Kidney (tissue), 14 donors: ENCODE measurements around the gene FSHR. TPM values are rescaled to one million over a fixed set of nuclear protein-coding genes. Genes with fewer than 3 reads are reported as not detected.
A peak's percentile ranks its signal among the peaks of the same experiment; 100 is the strongest.

Source experiments
- DNase-seq, 5 donors: peaks; one replicate each; pipeline ENCODE4 v3.0.0-alpha.2; 2013 to 2020
- FAIRE-seq: peaks from 2 replicates; lab custom pipeline; 2012; peaks lifted over from hg19 to GRCh38; lab: Jason Lieb, UNC
- H3K27ac ChIP-seq, 2 donors: one replicate each; pipeline ENCODE4 v1.7.0; 2013; ENCODE audit warnings: low read depth in 2 of 2, low read length in 2 of 2, inconsistent platforms in 1 of 2
- H3K27me3 ChIP-seq: one replicate; pipeline ENCODE4 v1.7.1; 2013; ENCODE audit warnings: low read length, inconsistent platforms; ENCODE audit not compliant: control insufficient read depth, insufficient read depth
- H3K36me3 ChIP-seq, 3 donors: one replicate each; pipeline versions ENCODE4 v1.7.0 to v1.7.1; 2013; ENCODE audit warnings: low read length in 3 of 3, control low read depth in 1 of 3, inconsistent platforms in 1 of 3; ENCODE audit not compliant: insufficient read depth in 3 of 3, control insufficient read depth in 2 of 3
- H3K4me1 ChIP-seq, 3 donors: one replicate each; pipeline versions ENCODE4 v1.7.0 to v1.7.1; 2013; ENCODE audit warnings: low read length in 3 of 3, inconsistent platforms in 1 of 3, low read depth in 1 of 3; ENCODE audit not compliant: control insufficient read depth in 2 of 3, insufficient read depth in 2 of 3
- H3K4me3 ChIP-seq, 3 donors: one replicate each; pipeline versions ENCODE4 v1.7.0 to v1.8.1; 2013; ENCODE audit warnings: low read length in 3 of 3, control low read depth in 1 of 3, inconsistent platforms in 1 of 3
- H3K9ac ChIP-seq, 3 donors: one replicate each; pipeline versions ENCODE4 v1.7.0 to v1.7.1; 2013; ENCODE audit warnings: low read length in 3 of 3, control low read depth in 1 of 3, inconsistent platforms in 1 of 3
- H3K9me3 ChIP-seq, 3 donors: one replicate each; pipeline versions ENCODE4 v1.7.0 to v1.7.1; 2013; ENCODE audit warnings: low read length in 3 of 3, control low read depth in 1 of 3, inconsistent platforms in 1 of 3; ENCODE audit not compliant: control insufficient read depth in 2 of 3, insufficient read depth in 1 of 3
- intact Hi-C: fragments of 100-400 bp; cut with DNase I; formaldehyde crosslinking; loops from one replicate; pipeline ENCODE4 v1.11.1; 2022
- polyA plus RNA-seq: library from polyadenylated mRNA; stranded (reverse); fragments of 350-450 nt; fragmentation: Illumina TruSeq; extraction: RNeasy Lipid Tissue Mini Kit (QIAGEN cat#74804); gene quantifications from one replicate; pipeline ENCODE4 v1.2.3, GENCODE V29; 2014; ENCODE audit warnings: low read depth, low replicate concordance; ENCODE audit not compliant: insufficient read depth
- total RNA-seq: library from RNA; stranded (reverse); fragmentation: NEBNext Ultra II Directional; extraction: Animal tissue kit (Norgen Biotek cat#: 25700); gene quantifications from one replicate; pipeline ENCODE4 v1.2.1, GENCODE V29; 2021
- TF ChIP-seq, protein P1 (sequence below): IDR thresholded peaks from 3 replicates; pipeline ENCODE4 v1.5.1; 2012; ENCODE audit warnings: mild to moderate bottlenecking, moderate library complexity, borderline replicate concordance; ENCODE audit not compliant: insufficient read depth; ENCODE audit errors: extremely low read depth
- donor health status: control.
- donor health status: control.
- donor health status: control.
- donor health status: control.
- donor health status: control.
- donor health status: DM: yes; HTN: yes; CAD: no.
- donor health status: Normal renal cell carcinoma (clear cell type).

The FSHR gene
- total and polyA plus RNA-seq, 2 donors from 2014 or later = 0.54 TPM; not detected in 1

GRCh38 chr2:48991415-48992131 lies 162.7 kb downstream of the FSHR start:
- Histone ChIP-seq H3K4me3 (no peak overlapping the region), H3K27ac (no peak overlapping the region), H3K4me1 (no peaks in the 10 kb centered on the region), H3K36me3 (no peaks in the 10 kb centered on the region), H3K9ac (no peak overlapping the region), H3K9me3 (no peaks in the 10 kb centered on the region), H3K27me3 (no peaks in the 10 kb centered on the region)
- TF ChIP-seq, protein P1, sequence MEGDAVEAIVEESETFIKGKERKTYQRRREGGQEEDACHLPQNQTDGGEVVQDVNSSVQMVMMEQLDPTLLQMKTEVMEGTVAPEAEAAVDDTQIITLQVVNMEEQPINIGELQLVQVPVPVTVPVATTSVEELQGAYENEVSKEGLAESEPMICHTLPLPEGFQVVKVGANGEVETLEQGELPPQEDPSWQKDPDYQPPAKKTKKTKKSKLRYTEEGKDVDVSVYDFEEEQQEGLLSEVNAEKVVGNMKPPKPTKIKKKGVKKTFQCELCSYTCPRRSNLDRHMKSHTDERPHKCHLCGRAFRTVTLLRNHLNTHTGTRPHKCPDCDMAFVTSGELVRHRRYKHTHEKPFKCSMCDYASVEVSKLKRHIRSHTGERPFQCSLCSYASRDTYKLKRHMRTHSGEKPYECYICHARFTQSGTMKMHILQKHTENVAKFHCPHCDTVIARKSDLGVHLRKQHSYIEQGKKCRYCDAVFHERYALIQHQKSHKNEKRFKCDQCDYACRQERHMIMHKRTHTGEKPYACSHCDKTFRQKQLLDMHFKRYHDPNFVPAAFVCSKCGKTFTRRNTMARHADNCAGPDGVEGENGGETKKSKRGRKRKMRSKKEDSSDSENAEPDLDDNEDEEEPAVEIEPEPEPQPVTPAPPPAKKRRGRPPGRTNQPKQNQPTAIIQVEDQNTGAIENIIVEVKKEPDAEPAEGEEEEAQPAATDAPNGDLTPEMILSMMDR = no peak
- intact Hi-C loops = no loop called here
- FAIRE-seq (no peak), DNase-seq (no peak)

DNA sequence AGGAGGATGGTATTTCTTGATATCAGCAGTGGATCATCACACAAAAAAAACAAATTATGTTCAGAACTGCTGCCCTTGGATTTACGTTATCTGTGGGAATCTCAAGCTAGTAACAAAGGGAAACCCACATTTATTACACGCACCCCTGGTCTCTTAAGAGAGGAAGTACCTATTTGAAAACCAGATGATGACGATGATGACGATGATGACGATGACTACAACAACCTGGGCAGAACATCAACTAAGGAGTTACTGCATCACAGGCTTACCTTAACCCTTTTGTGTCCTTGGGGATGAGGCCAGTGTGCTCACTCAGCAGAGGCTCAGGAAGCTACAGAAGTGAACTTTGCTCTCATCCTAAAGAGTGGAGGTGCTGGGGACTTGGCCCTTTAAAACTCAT lies 169.4 kb downstream of the FSHR start:
- TF ChIP-seq, protein P1 = no peak
- H3K27ac ChIP-seq = no peak overlapping the region
- no peaks in the 10 kb centered on the region for H3K36me3 ChIP-seq
- no peaks in the 10 kb centered on the region for H3K4me1 ChIP-seq
- H3K4me3 ChIP-seq = no peak overlapping the region
- H3K27me3 ChIP-seq = no peaks in the 10 kb centered on the region
- FAIRE-seq (no peak), DNase-seq (no peak)
- H3K9ac ChIP-seq = no peak overlapping the region
- intact Hi-C loops = no loop called here
- no peaks in the 10 kb centered on the region for H3K9me3 ChIP-seq

GRCh38 chr2:48983551-48983950 lies 170.8 kb downstream of the FSHR start:
- TF ChIP-seq, protein P1 = no peak
- Histone ChIP-seq H3K4me1 (no peaks in the 10 kb centered on the region), H3K4me3 (no peak overlapping the region), H3K9ac (no peak overlapping the region), H3K36me3 (no peaks in the 10 kb centered on the region), H3K27me3 (no peaks in the 10 kb centered on the region), H3K9me3 (no peaks in the 10 kb centered on the region), H3K27ac (no peak overlapping the region)
- intact Hi-C loops = no loop called here
- DNase-seq (peak in 2 of 5 donors; percentile 10 to 18), FAIRE-seq (no peak)
